GM19035 (cell line): ENCODE measurements around the gene TIRAP.
A peak's percentile ranks its signal among the peaks of the same experiment; 100 is the strongest.
"Not testable (repeated sequence)": the region's sequence is repeated elsewhere in the genome, so short reads cannot be mapped to it uniquely, and the experiment has no call there.

Source experiments
- ATAC-seq: cut with Tn5 transposase; IDR thresholded peaks from one replicate; pipeline ENCODE4 v1.9.1; 2021; ENCODE audit not compliant: unreplicated experiment

The TIRAP gene

DNA sequence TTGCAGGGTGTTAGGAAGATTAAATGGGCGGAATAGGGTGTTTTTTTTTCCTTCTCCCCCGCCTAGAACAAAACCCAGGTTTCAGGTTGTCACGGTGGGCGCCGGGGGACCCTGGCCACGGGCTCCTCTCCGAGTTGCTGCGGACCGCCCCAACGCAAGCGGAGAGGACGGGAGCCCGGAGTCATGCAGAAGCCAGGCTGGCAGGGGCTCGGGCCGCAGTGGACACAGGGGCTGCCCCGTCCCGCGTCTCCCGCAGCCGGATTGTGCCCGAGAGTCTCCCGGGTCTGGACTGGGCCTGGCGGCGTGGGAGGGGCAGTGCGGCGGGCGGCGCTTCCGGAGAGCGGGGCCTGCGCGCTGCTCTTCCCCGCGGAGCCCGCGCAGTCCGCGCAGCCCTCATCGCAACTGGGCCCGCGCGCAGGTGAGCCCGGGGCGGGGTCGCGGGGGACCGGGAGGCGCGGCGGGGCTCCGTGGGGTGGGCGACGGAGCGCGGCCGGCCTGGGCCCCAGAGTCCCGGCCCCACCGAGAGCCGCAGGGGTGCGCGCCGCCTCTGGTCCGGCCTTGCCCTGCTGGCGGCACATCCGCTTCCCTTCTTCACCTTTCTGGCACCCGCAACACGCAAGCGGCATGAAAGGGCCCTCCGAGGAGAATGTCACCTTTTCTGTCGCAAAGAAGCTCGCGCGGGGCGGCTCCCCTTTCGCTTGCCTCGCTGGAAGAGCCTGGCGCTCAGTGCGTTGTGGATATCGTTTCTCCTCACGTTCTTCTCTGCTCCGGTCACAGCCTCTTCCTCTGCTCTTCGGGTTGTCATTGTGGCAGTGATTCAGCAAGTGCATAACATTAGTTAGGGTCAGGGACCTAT, at the start of gene TIRAP:
TSS of gene TIRAP (plus strand) at position 358 of the 856 bp plus-strand sequence. CDS start 7,802 bp downstream, outside the sequence.
- ATAC-seq = peak; percentile 57

DNA sequence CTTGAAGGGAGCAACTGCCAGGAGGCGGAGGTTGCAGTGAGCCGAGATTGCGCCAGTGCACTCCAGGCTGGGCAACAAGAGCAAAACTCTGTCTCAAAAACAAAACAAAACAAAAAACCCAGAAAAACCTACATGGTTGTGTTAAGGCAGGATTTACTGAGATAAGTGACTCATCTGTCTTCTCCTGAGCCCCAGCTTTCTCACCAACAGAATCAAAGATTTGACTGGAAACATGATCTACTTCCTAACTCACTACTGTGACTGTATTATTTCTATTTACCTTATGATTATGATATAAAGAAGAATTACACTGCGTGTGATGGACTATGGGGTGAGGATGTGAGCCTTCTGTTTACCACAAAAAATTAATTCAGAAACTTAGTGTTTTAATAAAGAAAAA, 49.5 kb upstream of the TIRAP start:
- ATAC-seq = no peak

DNA sequence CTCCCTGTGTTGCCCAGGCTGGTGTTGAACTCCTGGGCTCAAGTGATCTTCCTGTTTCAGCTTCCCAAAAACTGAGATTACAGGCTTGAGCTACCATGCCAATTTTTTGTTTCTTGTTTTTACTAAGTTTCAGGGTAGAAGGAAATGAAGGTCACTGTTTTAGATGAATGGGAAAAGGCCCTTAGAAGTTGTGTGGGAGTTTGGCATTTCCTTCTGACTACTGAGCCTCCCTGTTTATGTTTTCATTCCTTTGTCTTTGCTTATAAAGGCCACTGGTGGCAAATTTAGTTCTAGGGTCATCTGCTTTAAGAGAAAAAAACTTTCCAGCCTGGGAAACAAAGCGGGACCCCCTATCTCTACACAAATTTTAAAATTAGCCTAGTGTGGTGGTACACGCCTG, 36.3 kb upstream of the TIRAP start:
- no peak for ATAC-seq

- no peak for ATAC-seq
Measured at GRCh38 chr11:126253265-126253664, 29.6 kb upstream of the TIRAP start.

GRCh38 chr11:126254819-126255218, 28.1 kb upstream of the TIRAP start:
- no peak for ATAC-seq

DNA sequence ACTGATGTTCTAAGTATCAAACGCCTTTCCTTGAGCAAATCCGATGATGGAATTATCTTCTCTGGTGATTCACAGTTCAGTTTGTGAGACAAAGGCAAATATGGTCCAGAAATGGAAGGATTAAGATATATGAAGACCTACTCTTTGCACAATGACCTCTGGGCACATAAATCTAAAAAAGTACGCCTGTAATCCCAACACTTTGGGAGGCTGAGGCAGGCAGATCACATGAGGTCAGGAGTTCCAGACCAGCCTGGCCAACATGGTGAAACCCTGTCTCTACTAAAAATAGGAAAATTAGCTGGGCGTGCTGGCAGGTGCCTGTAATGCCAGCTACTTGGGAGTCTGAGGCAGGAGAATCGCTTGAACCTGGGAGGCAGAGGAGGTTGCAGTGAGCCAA, 27.4 kb upstream of the TIRAP start:
- ATAC-seq = not testable (repeated sequence)

DNA sequence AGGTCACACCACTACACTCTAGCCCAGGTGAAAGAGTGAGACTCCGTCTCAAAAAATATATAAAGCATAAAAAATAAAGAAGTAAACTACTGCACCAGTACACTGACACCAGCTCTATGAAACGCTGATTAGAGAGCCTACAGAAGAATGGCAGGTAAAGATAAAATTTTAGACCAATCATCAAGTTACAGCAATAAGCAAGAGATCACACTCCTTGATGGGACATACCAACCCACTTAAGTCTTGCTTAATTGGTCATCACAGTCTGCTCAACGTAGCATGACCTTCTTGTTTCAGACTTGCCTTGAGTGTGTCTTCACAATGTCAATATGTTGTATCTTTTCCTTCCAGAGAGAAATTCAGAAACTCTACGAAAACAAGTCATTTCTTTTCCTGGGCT, 26.7 kb upstream of the TIRAP start:
- no peak for ATAC-seq

GRCh38 chr11:126257144-126257543, 25.7 kb upstream of the TIRAP start:
- no peak for ATAC-seq

- ATAC-seq = no peak
Measured at GRCh38 chr11:126257764-126258163, 25.1 kb upstream of the TIRAP start.

- ATAC-seq = no peak
Measured at GRCh38 chr11:126262216-126262615, 20.7 kb upstream of the TIRAP start.

GRCh38 chr11:126263489-126263888, 19.4 kb upstream of the TIRAP start:
- no peak for ATAC-seq

- ATAC-seq = no peak
Measured at GRCh38 chr11:126265811-126266210, 17.1 kb upstream of the TIRAP start.

GRCh38 chr11:126267650-126268049, 15.2 kb upstream of the TIRAP start:
- no peak for ATAC-seq

DNA sequence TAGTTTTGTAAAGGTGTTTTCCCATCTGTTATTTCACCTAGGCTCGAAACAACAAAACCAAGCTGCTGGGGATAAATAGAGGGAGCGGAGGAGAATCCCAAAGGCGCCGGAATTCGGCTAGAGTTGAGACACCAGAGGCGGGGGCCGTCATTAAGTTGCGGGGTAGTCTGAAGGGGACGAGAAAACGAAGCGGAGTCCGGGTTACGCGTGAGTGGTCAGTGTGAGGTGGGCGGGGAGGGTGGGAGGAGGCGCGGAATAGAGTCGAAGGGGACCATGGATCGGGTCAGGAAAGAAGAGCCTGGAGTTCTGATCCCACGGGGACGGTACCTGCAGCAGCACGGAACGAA, 14.6 kb upstream of the TIRAP start:
- peak; percentile 7 for ATAC-seq

DNA sequence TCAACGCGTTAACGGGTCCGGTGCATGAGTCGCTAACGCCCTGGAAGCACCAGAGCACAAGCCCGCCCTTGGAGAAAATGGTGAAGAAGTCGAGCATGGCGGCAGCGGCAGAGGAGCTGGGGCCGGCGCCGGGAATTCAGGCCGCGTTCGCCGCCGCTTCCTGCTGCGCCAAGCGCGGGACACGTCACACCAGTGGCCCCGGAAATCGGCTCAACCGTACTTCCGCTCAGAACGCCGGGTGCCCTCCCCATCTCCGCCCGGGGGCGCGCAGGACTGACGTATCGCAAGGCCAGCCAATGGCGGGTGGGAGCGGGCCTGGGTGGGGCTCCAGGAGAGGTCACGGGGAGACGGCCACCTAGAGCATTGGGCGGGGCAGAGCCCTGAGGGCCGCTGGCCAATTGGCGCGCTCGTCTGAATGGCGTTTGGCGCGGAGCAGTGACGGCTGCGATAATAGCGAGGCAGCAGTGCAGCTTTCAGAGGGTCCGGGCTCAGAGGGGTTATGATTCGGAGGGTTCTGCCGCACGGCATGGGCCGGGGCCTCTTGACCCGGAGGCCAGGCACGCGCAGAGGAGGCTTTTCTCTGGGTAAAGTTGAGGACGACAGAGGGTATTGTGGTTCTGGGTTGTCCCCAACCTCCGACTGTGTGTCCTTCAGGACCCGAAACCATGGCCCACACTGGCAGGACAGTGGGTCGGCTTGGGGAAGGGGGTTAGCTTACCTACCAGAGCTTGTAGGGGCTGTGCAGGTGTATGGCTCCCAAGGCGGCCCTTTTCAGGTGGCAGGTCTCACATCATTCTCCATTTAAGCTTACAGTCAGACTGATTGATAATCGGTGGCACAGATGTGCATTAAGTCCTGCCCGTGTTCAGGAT, 13.9 kb upstream of the TIRAP start, which contains the start of the genes FOXRED1 and SRPRA:
TSS of gene FOXRED1 (plus strand) at position 447 of the 872 bp plus-strand sequence. CDS start at position 500, 53 bp downstream.
TSS of gene SRPRA (minus strand) at position 188 of the 872 bp plus-strand sequence. CDS start at position 97, 91 bp downstream.
- ATAC-seq = peak; percentile 99

- no peak for ATAC-seq
Measured at GRCh38 chr11:126277322-126277721, 5.6 kb upstream of the TIRAP start.

- ATAC-seq = no peak
Measured at GRCh38 chr11:126277780-126278179, 5.1 kb upstream of the TIRAP start.

- ATAC-seq = no peak
Measured at GRCh38 chr11:126279191-126279590, 3.7 kb upstream of the TIRAP start.

DNA sequence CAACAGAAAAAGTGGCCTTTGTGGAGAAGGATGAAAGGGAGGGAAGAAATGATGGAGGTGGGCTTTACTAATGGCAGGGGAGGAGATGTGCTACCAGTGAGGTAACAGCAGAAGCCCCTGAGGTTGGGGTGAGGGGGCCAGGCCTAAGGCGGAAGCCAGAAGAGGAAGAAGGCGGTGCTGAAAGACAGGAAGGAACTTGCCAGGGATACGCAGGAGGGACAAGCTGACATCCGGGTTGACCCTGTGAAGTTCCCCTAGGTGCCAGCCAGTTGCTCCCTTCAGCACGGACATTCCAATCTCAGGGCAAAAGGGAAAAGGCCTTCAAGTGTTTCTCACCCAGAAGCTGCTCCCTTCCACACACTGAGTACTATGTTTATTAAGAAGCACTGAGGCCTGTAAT, 2.3 kb upstream of the TIRAP start:
- ATAC-seq = no peak

DNA sequence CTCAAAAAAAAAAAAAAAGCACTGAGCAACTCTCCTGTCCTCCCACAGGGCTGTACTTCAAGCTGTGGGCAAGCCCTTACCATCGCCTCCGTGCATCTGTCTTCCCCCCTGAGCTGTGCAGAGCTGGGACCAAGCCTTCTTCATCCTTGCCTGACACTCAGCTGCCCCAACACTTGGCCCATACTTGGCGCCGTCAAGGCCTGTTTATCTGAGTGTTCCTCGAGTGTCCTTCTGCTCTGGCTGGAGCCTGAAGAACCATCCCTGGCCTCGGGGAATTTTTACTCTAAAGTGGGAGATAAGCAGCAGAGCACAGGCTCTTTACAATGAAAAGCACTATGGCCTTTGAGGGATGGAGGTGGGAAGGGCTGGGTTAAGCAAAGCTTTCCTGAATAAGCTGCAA, 1.6 kb upstream of the TIRAP start:
- no peak for ATAC-seq

DNA sequence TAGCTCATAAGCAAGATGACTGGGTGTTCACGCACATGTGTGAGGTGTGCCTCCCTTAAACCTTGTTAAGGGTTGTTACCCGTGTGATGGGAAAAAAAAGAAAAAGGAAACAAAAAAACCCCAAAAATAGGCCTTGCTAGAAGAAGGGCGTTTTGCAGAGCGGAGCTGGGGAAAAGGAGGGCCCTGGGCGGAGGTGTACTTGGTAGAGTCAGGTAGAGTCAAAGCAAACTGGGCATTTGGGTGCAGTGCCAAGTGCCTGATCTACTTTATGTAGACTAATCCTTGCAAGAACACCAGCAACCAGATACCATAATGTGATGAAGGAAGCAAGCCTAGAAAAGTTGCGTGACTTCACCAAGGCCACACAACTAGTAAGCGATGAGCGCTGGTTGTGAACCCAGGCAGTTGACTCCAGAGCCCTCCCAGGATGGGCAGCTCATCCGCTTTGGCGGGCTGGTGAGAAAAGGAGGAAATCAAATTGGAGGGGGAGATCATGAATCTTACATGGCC, 1.2 kb upstream of the TIRAP start:
- ATAC-seq = no peak

DNA sequence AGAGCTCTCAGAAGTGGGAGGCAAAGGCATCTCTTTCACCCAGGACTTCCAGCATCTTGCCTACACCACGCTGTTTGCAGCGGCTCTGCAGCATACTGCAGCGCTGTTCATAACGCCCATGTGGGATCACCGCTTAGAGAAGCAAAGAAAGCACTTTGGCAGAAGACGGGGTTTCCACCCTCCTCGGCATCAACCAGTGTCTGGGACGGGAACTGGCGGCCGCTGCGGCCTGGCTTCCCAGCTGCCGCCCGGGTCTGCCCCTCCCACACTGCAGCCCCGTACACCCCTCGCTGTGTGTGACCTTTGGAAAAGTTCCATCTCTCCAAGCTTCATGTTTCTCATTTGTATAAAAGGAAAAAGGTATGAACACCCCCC, 545 bp upstream of the TIRAP start:
- ATAC-seq = peak; percentile 29
